ENCODE data around the gene SLC38A10.

SLC38A10 gene

DNA sequence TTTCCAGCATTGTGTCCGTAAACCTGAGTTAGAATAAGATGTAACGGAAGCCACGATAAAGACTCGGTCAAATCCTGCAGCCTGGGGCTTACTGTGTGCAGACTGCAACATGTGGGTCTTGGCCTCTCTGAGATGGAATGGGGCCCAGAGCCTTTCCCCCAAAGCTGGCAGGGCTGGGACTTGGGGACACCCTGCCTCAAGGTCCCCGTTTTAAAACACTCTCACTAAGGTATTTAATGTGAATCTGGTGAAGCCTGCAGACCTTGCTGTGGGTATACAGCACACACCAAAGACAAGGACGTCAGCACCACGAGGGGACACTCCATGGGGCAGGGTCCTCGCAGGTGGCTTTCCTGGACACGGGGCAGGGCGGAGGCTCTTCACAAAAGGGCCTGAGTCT, 53.9 kb downstream of the SLC38A10 start:
- no peak for DNase-seq (ENCODE audit: low read depth)

DNA sequence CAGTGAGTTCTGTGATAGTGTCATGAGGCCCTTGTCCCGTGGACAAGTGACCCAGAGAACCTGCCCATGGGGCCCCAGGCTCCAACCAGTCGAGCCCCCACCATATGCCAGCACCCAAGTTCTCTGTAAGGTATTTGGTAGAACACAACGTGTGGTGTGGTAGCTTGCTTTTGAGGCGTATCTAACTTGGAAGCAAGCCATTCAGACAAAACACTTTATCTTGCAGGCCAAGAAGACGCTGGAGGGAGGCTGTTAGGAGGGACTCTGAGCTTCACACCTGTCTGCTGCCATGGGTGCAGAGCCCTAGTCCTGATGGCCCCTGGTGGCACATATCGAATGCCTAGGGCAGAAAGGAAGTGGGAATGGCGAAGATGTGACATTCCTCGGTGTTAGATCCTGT, 54.3 kb downstream of the SLC38A10 start:
- DNase-seq (ENCODE audit: low read depth), result no peak

DNA sequence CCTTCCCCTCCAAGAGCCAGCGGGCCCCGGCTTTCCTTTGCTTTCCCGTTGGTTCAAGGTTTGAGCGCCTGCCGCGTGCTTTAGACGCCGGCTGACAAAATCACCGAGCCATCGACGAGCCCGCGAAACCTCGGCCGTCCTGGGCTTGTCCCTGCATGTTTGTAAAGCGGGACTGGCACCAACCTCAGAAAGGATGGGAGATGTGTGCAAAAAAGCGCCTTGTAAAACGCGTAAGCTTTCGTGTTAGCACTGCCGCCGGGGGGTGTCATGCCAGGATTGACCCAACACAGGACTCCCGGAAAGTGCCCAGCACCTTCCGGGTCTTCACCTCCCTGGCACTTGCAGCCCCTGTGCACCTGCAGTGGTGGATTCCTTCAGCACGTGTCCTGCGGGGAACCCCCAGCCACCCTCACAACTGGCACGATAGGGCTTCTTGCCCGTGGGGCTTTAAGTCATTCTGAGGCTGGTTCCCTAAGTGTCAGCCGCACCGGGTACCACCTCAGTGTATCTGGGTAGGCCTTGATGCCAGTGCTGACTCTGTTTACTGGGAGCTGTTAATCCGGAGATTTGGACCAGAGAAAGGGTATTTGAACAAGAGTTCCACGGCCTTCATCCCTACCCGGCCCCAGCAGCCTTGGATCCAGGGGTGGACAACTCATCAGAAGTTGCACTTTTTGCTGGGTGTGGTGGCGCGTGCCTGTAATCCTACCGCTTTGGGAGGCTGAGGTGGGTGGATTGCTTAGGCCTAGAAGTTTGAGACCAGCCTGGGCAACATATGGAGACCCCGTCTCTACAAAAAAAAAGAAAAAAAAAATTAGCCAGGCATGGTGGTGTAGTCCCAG, 55.2 kb downstream of the SLC38A10 start:
- no peak for DNase-seq (ENCODE audit: low read depth)

DNA sequence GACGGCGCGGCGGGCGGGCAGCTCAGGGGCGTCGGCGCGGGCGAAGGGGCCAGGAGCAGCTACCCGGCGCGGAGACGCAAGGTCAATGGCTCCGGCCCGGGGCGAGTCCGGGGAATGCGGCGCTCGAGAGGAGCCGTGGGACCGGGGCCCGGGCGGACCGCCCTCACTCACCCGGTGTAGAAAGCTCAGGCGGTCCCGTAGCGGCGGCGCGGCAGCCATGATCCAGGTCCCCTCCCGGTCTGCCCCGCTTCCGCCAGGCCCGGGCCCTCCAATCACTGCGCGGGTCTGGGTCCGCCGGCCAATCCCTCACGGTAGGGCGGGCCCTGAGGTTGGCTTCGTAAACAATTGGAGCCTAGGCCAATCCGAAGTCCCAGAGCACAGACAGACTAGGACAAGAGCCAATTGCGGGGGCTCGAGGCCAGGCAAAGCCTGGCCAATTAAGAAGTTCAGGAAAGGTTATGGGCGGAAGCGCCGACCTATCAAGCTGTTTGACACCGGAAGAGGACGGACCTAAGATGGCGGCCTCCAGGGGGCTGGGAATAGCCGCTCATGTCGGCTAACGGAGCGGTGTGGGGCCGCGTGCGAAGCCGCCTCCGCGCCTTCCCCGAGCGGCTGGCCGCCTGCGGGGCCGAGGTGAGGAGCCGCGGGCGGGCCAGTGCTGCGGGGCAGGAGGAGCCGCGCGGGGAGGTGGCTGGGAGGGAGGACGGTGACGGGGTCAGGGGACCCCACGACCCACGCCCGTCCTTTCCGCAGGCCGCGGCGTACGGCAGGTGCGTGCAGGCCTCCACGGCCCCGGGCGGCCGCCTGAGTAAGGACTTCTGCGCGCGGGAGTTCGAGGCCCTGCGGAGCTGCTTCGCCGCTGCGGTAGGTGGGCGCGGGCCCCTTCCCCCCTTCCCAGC, 56.0 kb downstream of the SLC38A10 start, which contains the start of the genes NDUFAF8 and TEPSIN:
Gene NDUFAF8 (plus strand): TSS at position 504 of the 899 bp plus-strand sequence. CDS start 46 bp downstream, at position 550.
Gene TEPSIN (minus strand): TSS at position 241 of the 899 bp plus-strand sequence. CDS start 22 bp downstream, at position 219.
- peak; percentile 93 for DNase-seq (ENCODE audit: low read depth)

DNA sequence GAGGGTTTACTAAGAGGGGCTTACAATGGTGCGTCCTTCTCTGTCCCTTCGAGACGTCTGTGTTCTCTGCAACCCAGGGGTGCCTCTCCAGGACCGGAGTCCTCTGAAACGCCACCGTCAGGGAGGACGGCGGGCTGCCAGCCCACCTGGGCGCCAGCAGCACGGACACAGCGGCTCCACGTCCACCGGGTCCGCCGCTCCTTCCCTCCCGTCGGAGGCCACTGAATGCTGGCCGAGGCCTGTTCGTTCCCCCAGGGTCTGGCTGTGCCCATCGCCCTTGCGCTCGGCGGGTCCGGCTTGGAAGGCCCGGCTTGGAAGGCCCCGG, 56.7 kb downstream of the SLC38A10 start:
- no peak for DNase-seq (ENCODE audit: low read depth)

DNA sequence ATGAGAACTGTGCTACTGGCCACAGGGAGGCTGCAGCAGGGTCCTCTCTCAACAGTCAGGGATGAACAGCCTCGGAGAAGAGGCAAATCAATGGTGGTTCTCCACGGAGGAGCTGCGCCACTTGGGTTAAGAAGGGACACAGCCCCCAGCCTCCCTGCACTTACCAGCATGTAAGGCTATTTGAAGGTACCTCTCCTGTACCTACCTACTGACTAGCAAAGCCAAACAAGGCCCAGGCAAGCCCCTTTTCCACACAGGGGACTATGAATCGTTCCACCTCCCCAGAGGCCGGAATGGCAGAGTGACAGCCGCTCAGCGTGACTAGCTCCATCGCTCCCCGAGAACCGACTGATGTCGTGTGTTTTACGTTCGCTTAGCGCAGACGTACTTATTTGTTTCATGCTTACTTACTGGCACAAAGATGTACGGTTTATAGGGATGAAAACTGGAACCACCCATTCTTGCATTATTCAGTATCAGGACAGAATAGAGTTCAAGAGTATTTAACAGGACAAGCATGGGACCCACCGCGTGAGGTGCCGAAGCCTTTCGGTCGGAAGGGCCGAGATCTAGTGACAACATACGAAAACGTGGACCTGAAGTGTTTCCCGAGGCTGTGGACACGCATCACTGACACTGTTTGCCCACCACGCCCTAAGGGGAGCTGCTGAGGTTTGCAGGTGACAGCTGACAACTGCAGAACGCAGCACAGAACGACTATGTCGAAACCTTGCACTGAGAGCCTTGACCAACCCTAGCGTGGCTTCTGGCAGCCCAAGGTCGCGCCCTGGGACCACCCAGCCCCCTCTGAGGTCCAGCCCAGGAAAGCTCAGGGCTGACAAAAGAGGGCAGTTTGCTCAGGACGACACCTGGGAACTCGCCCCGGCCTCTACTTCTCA, 57.3 kb downstream of the SLC38A10 start:
- DNase-seq (ENCODE audit: low read depth), result no peak

DNA sequence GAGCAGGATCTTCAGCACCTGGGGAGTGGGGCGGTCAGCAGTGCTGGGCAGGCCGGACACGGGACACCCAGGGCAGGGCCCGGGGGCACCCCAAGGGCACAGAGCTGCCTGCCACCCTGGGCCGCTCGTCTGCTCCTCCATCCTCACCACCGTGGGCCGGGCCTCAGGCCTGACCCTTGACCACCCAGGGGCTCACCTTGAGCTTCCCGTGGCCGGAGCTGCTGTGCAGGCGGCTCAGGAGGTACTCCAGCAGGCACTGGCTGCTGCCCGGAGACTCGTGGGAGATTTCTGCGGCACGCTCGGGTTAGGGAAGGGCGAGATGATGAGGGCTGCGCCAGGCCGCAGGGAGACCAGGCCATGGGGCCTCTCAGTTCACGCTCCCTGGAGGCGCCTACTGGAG, 58.3 kb downstream of the SLC38A10 start:
- no peak for DNase-seq (ENCODE audit: low read depth)

DNA sequence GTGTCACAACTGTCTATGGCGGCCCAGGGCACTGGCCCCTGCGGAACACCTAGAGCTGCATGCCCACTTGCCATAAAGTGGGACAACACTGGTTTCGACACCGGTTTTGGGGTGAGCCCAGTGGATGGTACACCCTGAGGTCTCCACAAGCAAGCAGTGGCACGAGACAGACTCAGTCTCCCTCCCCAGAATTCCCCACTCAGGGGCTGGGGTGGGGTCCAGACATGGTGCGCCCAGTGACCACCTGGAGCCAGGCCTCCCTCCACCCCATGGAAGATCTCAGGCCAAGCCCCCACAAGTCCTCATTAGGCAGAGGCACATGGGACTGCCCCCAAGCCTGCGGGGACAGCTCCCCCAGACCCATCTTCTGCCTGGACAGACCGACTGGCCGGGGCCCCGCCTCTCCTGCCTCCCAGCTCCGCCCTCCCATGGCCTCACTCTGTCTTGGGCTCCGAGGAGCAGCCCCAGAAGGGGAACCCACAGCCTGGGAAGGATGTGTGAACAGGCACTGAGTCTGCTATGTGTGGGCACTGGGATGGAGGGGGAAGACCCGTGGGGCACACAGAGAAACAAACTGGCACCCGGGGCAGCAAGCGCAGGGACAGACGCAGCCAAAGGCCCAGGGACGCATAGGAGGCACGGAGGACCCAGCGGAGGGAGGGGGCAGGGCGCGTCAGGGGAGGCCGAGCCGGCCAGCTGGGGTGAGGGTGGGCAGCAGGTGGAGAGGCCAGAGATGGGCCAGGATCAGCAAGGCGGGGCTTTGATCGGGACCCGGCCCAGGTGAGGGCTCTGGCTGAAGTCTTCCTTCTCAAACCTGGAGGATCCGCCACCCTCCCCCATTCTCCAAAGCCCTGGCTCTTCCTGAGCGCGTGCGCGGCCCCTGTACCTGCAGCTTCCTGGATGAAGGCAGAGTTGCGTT, 59.0 kb downstream of the SLC38A10 start:
- DNase-seq (ENCODE audit: low read depth), result no peak

DNA sequence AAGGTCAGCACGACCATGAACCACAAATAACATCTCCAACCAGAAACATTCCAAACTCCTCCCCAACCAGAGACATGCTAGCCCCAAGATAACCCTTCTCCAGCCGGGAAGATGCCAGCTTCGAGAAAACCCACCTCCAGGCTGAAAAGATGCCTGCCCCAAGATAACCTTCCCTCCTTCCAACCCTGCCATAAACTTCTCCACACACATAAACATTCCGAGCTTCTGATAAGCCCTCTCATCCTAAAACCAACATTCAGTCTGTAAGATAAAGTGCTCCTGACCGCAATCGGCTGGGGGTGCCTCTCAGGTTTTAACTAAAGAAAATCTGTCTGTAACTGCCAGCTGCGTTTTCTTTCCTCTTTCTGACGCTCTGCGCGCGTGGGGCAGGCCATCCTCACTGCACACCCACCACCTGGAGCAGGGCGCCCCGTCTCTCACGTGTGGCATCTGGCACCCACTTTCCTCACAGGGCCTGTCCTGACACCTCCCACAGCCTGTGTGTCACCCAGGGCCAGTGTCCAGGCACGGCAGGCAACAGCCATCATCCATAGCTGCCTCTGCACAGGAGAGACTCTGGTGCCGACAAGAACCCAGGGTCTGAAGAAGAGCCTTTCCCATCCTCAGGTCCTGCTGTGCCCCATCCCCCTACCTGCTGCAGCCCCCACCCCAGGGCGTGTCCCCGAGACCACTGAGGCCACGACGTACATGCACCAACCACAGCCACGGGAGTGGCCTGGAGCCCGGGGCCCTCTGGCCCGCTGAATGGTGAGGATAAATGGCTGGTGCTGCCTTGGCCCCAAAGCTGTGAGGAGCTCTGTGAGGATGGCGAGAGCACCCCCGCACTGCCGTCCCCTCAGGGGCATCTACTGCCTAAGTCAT, 59.9 kb downstream of the SLC38A10 start:
- DNase-seq (ENCODE audit: low read depth), result no peak

DNA sequence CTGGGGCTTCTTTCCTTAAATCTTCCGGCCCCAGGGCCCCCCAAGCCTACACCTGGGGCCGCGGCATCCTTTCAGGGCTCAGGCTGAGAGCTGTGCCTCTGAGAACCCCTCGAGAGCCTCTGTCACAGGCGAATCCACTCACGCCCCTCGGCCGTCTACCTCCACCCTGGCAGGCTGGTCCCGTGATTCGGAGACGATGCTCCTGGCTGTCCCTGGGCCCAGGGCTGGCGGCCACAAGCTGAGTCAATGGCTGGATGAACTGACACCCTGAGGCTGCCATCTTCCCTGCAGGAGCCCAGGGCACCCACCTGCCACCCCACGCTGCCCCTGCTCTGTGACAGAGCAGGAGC, 60.6 kb downstream of the SLC38A10 start:
- no peak for DNase-seq (ENCODE audit: low read depth)

DNA sequence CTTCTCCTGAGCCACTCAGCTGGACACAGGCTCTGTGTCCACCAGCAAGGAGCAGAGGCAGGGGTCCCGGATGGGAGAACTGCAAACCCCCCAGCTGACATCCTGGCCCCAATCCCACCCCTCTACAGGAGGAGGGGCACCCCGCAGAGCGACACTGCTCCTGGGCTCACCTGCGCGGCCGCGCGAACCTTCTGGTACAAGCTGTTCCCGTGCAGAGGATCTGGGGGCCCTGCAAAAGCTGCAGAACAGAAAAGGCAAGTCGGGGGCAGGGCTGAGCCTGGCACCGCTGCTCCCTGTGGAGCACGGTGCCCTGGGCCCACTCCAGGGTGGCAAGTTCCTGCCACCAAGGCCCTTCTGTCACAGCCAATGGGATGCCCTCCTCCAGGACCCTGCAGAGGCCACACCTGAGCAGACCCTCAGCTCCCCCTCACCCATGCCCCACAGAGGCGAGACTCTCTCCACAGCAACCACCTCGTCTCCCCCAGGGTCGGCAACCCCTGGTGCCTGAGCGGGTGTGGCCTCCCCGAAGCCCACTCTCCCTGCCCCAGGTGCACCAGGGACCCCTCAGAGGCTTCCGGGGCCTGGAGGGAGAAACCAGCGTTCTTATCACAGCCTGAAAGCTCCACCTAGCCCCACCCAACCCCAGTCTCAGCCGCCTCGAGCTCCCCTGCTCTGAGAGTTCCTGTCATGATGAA, 61.1 kb downstream of the SLC38A10 start:
- DNase-seq (ENCODE audit: low read depth), result no peak

DNA sequence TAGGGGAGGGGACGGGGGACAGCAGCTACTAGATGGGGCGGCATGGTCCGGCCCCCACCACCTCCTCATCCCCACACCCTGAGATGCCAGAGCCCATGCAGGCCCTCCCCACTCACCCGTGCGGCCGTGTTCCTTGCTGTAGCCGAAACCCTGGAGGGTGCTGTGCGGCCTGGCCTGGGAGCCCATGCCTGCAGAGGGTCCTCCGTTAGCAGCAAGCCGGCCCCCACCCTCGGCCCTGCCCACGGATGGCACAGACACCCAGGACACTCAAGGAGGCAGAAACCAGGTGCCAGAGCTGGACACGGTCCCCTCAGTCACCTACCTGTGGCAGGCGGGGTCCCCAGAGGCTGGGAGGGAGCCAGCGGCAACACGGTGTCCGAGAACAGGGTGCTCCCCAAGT, 61.8 kb downstream of the SLC38A10 start:
- no peak for DNase-seq (ENCODE audit: low read depth)

DNA sequence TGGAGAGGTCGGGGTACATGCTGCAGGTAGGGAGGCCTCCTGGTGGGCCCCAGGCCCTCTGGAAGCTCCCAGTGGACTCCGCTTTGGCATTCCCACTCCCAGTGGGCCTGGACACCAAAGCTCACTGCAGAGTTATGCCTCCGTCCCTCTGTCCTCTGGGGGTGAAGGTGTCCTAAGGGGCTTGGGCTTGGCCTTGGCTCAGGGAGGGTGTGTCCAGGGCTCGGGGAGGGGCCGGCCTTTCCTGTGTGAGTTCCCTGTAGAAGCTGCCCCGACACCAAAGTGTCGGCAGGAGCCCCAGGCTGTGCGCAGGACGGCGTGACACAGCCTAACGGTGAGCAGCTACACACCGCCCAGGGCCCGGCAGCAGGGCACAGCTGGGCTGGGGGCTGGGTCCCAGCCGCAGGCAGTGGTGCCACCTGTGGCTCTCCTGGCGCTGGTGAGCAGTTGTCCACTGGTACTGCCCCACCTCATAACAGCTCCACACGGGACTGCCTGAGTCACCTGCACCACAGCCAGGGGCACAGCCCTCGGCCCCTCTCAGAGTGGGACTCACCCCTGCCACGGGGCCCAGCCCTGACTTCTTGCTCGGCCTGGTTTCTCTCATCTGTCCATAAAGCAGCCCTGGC, 62.4 kb downstream of the SLC38A10 start:
- no peak for DNase-seq (ENCODE audit: low read depth)

DNA sequence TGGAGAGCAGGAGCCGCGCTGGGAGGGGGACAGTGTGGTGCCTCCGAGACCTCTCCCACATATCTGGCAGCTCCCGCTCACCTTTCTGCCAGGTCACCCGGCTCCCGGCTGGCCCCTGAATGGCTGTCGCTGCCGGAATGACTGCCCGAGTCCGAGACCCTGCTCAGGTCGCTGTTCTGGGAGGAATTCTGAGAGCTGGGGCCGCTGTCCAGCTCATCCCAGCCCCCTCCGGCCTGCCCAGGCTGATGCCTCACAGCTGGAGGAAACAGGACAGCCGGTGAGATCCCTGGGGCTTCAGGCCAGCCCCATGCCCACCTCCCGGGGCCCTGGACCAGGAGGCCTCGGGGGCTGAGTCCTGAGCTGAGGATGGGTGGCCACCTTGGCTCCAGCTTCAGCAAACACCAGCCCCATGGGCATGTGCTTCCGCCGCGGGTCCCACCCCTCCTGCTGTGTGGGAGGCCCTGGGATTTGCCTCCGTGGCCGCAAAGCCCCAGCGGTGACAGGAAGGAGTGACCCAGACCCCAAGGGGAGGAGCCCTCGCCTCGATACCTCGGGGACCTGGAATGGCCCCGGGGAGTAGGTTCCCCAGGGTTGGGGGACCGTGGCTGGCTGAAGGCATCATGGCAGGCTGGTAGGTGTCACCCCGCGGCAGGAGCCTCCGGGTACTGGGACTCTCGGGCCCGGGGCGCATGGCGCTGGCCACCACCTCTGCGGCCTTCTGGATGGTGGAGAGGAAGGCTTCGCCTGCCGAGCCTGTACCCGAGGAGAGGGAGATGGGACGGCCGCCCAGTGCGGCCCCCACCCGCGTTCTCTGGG, 63.1 kb downstream of the SLC38A10 start:
- no peak for DNase-seq (ENCODE audit: low read depth)

DNA sequence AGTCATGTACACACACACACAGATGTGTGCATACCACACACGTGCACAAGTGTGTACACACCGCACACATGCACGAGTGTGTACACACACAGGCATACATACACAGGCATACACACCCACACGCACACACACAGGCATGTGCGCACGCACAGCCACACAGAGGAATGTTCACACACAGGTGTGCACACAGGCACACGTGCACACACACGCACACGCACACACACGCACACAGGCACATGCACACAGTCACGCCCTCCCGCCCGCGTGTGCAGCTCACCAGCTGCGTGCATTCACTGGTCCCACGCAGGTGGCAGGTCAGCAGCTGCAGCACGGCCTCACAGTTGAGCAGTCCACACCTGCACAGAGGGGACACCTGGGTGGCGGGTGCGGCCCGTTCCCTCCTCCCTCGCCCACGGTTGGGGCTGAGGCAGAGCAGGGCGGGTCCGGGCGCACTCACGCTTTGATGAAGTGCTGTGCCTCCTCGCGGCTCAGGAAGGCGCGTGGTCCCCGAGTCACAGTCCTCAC, 63.9 kb downstream of the SLC38A10 start:
- no peak for DNase-seq (ENCODE audit: low read depth)

DNA sequence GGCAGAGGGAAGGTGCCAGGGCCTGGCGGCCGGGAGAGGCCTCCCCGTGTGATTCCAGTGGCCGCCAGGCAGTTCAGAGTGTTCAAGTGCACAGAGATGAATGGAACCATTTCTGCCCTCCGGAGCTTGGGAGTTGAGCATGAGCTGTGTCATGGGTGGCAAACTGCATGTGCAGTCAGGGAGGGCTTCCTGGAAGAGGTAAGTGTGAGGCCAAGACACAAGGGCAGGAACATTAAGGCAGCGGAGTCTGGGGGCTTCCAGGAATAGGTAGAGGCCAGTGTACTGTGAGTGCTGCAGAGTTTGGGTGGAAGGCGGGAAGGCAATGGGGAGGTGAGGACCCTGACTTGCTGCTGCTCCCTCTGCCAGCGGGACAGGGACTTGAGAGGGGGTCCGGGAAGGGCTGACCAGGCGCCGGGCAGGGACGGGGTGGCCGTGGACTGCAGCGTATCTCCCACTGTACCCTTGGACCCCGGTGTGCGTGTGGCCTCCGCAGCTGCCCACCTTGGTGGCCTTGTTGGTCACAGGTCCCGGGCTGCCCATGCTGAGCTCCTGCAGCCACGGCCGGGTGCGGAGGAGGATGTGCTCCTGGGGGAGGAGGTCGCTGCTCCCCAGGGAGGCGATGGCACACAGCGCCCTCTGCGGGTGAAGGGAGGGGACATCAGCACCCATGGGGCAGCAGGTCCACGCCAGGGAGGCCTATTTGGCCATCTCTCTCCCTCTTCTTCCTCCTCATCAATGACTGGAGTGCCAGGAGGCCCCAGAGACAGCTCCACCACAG, 64.9 kb downstream of the SLC38A10 start:
- DNase-seq (ENCODE audit: low read depth), result no peak

DNA sequence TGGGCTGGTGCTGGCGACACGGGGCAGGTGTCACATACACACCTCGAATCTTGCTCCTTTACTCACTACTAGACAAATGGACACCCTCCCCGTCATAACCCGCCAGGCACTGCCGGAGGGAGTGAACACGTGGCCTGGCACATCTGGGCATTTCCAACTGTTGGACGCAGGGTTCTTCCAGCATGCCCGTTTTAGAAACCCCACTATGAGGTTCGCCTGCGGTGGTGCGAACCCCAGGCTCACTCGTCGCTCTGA, 65.5 kb downstream of the SLC38A10 start:
- no peak for DNase-seq (ENCODE audit: low read depth)

Measured in HS-27A (cell line).